OCI-LY1 (cell line): ENCODE measurements around the gene ASPG.

Experiments used
- H2AFZ ChIP-seq: fragments of 200-600 bp; sonication (generic), shearing (Covaris generic); 2 replicates; pipeline ENCODE4 v1.6.0; 2014; ENCODE audit warnings: antibody characterized with exemption, mild to moderate bottlenecking, low read length
- H3F3A ChIP-seq: fragments of 200-600 bp; sonication (generic), shearing (Covaris generic); 2 replicates; pipeline ENCODE4 v1.6.0; 2014; ENCODE audit warnings: mild to moderate bottlenecking, antibody characterized with exemption, low read length, moderate library complexity; ENCODE audit not compliant: insufficient read depth
- H3K27ac ChIP-seq: fragments of 200-600 bp; sonication (generic); 2 replicates; pipeline ENCODE4 v1.5.1; 2014; ENCODE audit warnings: low read length, mixed run types, mild to moderate bottlenecking, low read depth; ENCODE audit not compliant: poor library complexity, severe bottlenecking
- H3K27me3 ChIP-seq: fragments of 200-600 bp; sonication (generic); 2 replicates; pipeline ENCODE4 v1.6.0; 2014; ENCODE audit warnings: antibody characterized with exemption, mild to moderate bottlenecking, low read length, moderate library complexity; ENCODE audit not compliant: insufficient read depth
- H3K36me3 ChIP-seq: fragments of 200-600 bp; sonication (generic); 2 replicates; pipeline ENCODE4 v1.6.1; 2014; ENCODE audit warnings: mild to moderate bottlenecking, antibody characterized with exemption, low read length, moderate library complexity, mixed read lengths; ENCODE audit not compliant: insufficient read depth
- H3K4me1 ChIP-seq: fragments of 200-600 bp; sonication (generic); 2 replicates; pipeline ENCODE4 v1.5.1; 2014; ENCODE audit warnings: mild to moderate bottlenecking, low read length, moderate library complexity; ENCODE audit not compliant: insufficient read depth, severe bottlenecking
- H3K4me2 ChIP-seq: fragments of 200-600 bp; sonication (generic), shearing (Covaris generic); 2 replicates; pipeline ENCODE4 v1.6.1; 2014; ENCODE audit warnings: low read length
- H3K4me3 ChIP-seq: fragments of 200-600 bp; sonication (generic); 2 replicates; pipeline ENCODE4 v1.5.1; 2014; ENCODE audit warnings: low read length, low read depth, mild to moderate bottlenecking, mixed read lengths; ENCODE audit not compliant: poor library complexity, severe bottlenecking
- H3K79me2 ChIP-seq: fragments of 200-600 bp; shearing (Covaris generic); 2 replicates; pipeline ENCODE4 v1.6.1; 2016; ENCODE audit warnings: mixed run types, low read length, mixed read lengths; ENCODE audit not compliant: insufficient read depth
- H3K9ac ChIP-seq: fragments of 200-600 bp; sonication (generic), shearing (Covaris generic); 2 replicates; pipeline ENCODE4 v1.6.1; 2014; ENCODE audit warnings: mild to moderate bottlenecking, low read length, mixed read lengths
- H3K9me2 ChIP-seq: fragments of 200-600 bp; sonication (generic), shearing (Covaris generic); 2 replicates; pipeline ENCODE4 v1.6.1; 2014; ENCODE audit warnings: low read depth, mild to moderate bottlenecking, low read length, mixed read lengths
- H3K9me3 ChIP-seq: fragments of 200-600 bp; shearing (Covaris generic); 2 replicates; pipeline ENCODE4 v1.6.1; 2014; ENCODE audit warnings: low read length, mixed read lengths
- H4K20me1 ChIP-seq: fragments of 200-600 bp; sonication (generic), shearing (Covaris generic); 2 replicates; pipeline ENCODE4 v1.6.0; 2016; ENCODE audit warnings: mild to moderate bottlenecking, low read length; ENCODE audit not compliant: insufficient read depth
- EZH2 ChIP-seq: fragments of 200-600 bp; sonication (generic), shearing (Covaris generic); IDR thresholded peaks from 2 replicates; pipeline ENCODE4 v1.8.0; 2017; ENCODE audit warnings: borderline replicate concordance, mixed run types, mild to moderate bottlenecking, antibody characterized with exemption, low read length, moderate library complexity, mixed read lengths
- TF ChIP-seq, protein P1 (sequence below): fragments of 200-600 bp; sonication (generic), shearing (Covaris generic); IDR thresholded peaks from 2 replicates; pipeline ENCODE4 v1.5.1; 2017; ENCODE audit warnings: mild to moderate bottlenecking, antibody characterized with exemption, low read length, moderate library complexity, mixed read lengths

Gene ASPG

DNA sequence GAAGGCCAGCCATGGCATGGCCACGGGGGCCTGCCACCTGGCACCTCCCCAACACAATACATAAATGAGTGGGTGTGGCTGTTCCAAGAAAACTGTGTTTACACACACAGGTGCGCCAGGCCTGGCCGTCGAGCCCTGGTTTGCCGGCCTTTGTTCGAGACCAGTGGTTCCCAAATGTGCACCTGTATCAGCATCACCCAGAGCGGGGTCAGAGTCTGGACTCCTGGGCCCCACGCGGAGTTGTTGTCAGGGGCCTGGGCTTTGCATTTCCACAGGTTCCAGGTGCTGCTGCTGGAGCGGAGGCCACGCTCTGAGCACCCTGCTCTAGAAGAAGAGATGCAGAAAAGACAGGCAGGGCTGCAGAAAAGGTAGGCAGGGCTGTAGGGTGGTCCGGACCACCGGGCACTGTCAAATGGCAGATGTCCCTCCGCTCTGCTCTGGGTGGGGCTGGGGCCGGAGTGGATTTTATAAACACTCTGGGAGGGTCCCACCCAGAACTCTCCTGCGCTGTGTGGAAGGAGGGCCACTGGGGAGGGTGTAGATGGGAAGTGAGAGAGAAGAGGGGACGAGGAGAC, 4.2 kb upstream of the ASPG start:
- no peak overlapping the region for H3K4me3 ChIP-seq
- no peaks in the 10 kb centered on the region for H3K36me3 ChIP-seq
- H4K20me1 ChIP-seq = no peaks in the 10 kb centered on the region
- H3K27me3 ChIP-seq = no peaks in the 10 kb centered on the region
- no peak overlapping the region for H2AFZ ChIP-seq
- no peaks in the 10 kb centered on the region for H3K79me2 ChIP-seq
- H3K4me1 ChIP-seq = no peaks in the 10 kb centered on the region
- no peak overlapping the region for H3K27ac ChIP-seq
- H3K9me2 ChIP-seq = no peaks in the 10 kb centered on the region
- H3F3A ChIP-seq = no peaks in the 10 kb centered on the region
- no peak for TF ChIP-seq EZH2
- TF ChIP-seq, protein P1, sequence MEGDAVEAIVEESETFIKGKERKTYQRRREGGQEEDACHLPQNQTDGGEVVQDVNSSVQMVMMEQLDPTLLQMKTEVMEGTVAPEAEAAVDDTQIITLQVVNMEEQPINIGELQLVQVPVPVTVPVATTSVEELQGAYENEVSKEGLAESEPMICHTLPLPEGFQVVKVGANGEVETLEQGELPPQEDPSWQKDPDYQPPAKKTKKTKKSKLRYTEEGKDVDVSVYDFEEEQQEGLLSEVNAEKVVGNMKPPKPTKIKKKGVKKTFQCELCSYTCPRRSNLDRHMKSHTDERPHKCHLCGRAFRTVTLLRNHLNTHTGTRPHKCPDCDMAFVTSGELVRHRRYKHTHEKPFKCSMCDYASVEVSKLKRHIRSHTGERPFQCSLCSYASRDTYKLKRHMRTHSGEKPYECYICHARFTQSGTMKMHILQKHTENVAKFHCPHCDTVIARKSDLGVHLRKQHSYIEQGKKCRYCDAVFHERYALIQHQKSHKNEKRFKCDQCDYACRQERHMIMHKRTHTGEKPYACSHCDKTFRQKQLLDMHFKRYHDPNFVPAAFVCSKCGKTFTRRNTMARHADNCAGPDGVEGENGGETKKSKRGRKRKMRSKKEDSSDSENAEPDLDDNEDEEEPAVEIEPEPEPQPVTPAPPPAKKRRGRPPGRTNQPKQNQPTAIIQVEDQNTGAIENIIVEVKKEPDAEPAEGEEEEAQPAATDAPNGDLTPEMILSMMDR = no peak
- H3K9ac ChIP-seq = no peak overlapping the region
- no peaks in the 10 kb centered on the region for H3K9me3 ChIP-seq
- H3K4me2 ChIP-seq = no peak overlapping the region

DNA sequence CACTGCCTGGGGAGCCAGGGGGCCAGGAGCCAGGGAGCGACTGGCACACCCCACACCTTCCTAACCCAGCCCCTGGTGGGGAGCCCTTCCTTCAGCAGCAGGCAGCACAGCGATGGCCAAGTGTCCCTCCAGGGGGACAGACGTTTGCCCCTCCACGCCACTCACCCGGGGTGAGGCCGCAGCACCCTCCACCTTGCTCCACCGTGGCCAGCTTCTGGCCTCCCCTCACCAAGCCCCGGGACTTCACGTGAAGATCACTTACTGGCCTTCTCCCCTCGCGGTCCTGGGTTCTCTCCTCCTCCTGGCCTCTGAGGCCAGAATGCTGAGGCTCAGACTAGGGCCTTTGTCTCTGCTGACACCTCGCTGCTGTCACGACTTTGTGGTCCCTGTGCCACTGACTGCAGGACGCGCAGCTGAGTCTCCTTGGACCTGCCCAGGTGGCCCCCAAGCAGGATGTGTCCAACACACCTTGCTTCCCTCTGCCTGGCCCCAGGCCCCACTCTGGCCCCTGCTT, 3.5 kb upstream of the ASPG start:
- Histone ChIP-seq H2AFZ (no peak overlapping the region), H3K4me1 (no peaks in the 10 kb centered on the region), H3K79me2 (no peaks in the 10 kb centered on the region), H3K27ac (no peak overlapping the region), H3K9ac (no peak overlapping the region), H3K4me2 (no peak overlapping the region), H3K9me2 (no peaks in the 10 kb centered on the region), H4K20me1 (no peaks in the 10 kb centered on the region), H3K36me3 (no peaks in the 10 kb centered on the region), H3F3A (no peaks in the 10 kb centered on the region), H3K27me3 (no peaks in the 10 kb centered on the region), H3K9me3 (no peaks in the 10 kb centered on the region), H3K4me3 (no peak overlapping the region)
- TF ChIP-seq, protein P1 = no peak
- no peak for TF ChIP-seq EZH2

DNA sequence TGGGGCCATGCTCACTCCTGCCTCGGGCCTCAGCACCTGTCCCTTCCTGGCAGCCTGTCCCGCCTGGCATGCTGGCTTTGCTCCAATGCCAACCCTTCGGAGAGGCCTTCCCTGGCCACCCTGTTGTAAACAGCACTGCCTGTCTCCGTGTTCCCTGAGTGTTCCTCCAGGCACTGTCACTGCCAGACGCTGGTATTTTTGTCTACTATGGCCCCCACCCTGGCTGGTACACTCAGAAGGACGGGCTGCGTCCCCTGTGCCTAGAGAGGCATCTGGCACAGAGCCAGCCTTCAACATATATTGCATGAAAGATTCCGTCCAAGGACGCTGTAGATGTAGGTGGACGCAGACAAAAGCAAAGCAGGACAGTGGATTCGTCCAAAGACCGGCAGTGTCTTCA, 2.7 kb upstream of the ASPG start:
- H3K9ac ChIP-seq = no peak overlapping the region
- no peak overlapping the region for H3K4me2 ChIP-seq
- no peaks in the 10 kb centered on the region for H3K9me2 ChIP-seq
- no peaks in the 10 kb centered on the region for H4K20me1 ChIP-seq
- H3K79me2 ChIP-seq = no peaks in the 10 kb centered on the region
- H3K9me3 ChIP-seq = no peaks in the 10 kb centered on the region
- no peaks in the 10 kb centered on the region for H3K27me3 ChIP-seq
- H2AFZ ChIP-seq = no peak overlapping the region
- no peak overlapping the region for H3K4me3 ChIP-seq
- H3K36me3 ChIP-seq = no peaks in the 10 kb centered on the region
- TF ChIP-seq EZH2 = no peak
- TF ChIP-seq, protein P1 = no peak
- no peak overlapping the region for H3K27ac ChIP-seq
- no peaks in the 10 kb centered on the region for H3K4me1 ChIP-seq
- no peaks in the 10 kb centered on the region for H3F3A ChIP-seq
